Measurements from ENCODE around the gene CFAP46.

GRCh38 chr10:132816718-132817117 lies 125.7 kb downstream of the CFAP46 start:
- TF ChIP-seq ZFP3 (CRISPR knock-in tag; IDR thresholded peaks at IDR 0.05) (no peak), RARB (CRISPR knock-in tag; IDR thresholded peaks at IDR 0.05) (no peak), CREB5 (CRISPR knock-in tag; IDR thresholded peaks at IDR 0.05; ENCODE audit: low read depth) (no peak), ZFP30 (CRISPR knock-in tag; IDR thresholded peaks at IDR 0.05) (no peak), CSDC2 (CRISPR knock-in tag; IDR thresholded peaks at IDR 0.05) (no peak), ARNTL (CRISPR knock-in tag; IDR thresholded peaks at IDR 0.05; ENCODE audit: borderline replicate concordance, low read depth) (no peak), CSRNP3 (CRISPR knock-in tag; IDR thresholded peaks at IDR 0.05) (no peak), ISL1 (CRISPR knock-in tag; IDR thresholded peaks at IDR 0.05) (no peak)
- TF ChIP-seq, protein P1, sequence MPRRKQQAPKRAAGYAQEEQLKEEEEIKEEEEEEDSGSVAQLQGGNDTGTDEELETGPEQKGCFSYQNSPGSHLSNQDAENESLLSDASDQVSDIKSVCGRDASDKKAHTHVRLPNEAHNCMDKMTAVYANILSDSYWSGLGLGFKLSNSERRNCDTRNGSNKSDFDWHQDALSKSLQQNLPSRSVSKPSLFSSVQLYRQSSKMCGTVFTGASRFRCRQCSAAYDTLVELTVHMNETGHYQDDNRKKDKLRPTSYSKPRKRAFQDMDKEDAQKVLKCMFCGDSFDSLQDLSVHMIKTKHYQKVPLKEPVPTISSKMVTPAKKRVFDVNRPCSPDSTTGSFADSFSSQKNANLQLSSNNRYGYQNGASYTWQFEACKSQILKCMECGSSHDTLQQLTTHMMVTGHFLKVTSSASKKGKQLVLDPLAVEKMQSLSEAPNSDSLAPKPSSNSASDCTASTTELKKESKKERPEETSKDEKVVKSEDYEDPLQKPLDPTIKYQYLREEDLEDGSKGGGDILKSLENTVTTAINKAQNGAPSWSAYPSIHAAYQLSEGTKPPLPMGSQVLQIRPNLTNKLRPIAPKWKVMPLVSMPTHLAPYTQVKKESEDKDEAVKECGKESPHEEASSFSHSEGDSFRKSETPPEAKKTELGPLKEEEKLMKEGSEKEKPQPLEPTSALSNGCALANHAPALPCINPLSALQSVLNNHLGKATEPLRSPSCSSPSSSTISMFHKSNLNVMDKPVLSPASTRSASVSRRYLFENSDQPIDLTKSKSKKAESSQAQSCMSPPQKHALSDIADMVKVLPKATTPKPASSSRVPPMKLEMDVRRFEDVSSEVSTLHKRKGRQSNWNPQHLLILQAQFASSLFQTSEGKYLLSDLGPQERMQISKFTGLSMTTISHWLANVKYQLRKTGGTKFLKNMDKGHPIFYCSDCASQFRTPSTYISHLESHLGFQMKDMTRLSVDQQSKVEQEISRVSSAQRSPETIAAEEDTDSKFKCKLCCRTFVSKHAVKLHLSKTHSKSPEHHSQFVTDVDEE (CRISPR knock-in tag; IDR thresholded peaks at IDR 0.05) = no peak
- TF ChIP-seq, protein P2, sequence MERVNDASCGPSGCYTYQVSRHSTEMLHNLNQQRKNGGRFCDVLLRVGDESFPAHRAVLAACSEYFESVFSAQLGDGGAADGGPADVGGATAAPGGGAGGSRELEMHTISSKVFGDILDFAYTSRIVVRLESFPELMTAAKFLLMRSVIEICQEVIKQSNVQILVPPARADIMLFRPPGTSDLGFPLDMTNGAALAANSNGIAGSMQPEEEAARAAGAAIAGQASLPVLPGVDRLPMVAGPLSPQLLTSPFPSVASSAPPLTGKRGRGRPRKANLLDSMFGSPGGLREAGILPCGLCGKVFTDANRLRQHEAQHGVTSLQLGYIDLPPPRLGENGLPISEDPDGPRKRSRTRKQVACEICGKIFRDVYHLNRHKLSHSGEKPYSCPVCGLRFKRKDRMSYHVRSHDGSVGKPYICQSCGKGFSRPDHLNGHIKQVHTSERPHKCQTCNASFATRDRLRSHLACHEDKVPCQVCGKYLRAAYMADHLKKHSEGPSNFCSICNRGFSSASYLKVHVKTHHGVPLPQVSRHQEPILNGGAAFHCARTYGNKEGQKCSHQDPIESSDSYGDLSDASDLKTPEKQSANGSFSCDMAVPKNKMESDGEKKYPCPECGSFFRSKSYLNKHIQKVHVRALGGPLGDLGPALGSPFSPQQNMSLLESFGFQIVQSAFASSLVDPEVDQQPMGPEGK (CRISPR knock-in tag; IDR thresholded peaks at IDR 0.05; ENCODE audit: borderline replicate concordance) = no peak

Measured in SK-N-SH treated with all-trans-retinoic acid at 6 μM for 48 hours (cell line).